ENCODE measurements around the gene SCN2B. TPM values are rescaled to one million over a fixed set of nuclear protein-coding genes. Genes with fewer than 3 reads are reported as not detected.
A peak's percentile ranks its signal among the peaks of the same experiment; 100 is the strongest.

Gene SCN2B
- total and polyA plus RNA-seq, 2 of the 13 experiments (the other 11 are each of a cell fraction or from before 2014, with no cell fraction given): 0.01 to 0.02 TPM

GRCh38 chr11:118194835-118195627, 18.6 kb upstream of the SCN2B start (continued):
- peak; percentile 40; the same call in 1 of the 2 replicates for TF ChIP-seq BORCS8-MEF2B (CRISPR knock-in tag; IDR thresholded peaks at IDR 0.05)
- TF ChIP-seq AHDC1 (CRISPR knock-in tag; IDR thresholded peaks at IDR 0.05; ENCODE audit: borderline replicate concordance): peak; percentile 46; the same call in 1 of the 2 replicates
- 0 out of 2 replicates have a peak, but pooled peaks have one; percentile 58 for TF ChIP-seq BRCA1 (CRISPR knock-in tag; IDR thresholded peaks at IDR 0.05)
- TF ChIP-seq RAD51 (IDR thresholded peaks at IDR 0.05; ENCODE audit: borderline replicate concordance): peak; percentile 65
- TF ChIP-seq, protein P1, sequence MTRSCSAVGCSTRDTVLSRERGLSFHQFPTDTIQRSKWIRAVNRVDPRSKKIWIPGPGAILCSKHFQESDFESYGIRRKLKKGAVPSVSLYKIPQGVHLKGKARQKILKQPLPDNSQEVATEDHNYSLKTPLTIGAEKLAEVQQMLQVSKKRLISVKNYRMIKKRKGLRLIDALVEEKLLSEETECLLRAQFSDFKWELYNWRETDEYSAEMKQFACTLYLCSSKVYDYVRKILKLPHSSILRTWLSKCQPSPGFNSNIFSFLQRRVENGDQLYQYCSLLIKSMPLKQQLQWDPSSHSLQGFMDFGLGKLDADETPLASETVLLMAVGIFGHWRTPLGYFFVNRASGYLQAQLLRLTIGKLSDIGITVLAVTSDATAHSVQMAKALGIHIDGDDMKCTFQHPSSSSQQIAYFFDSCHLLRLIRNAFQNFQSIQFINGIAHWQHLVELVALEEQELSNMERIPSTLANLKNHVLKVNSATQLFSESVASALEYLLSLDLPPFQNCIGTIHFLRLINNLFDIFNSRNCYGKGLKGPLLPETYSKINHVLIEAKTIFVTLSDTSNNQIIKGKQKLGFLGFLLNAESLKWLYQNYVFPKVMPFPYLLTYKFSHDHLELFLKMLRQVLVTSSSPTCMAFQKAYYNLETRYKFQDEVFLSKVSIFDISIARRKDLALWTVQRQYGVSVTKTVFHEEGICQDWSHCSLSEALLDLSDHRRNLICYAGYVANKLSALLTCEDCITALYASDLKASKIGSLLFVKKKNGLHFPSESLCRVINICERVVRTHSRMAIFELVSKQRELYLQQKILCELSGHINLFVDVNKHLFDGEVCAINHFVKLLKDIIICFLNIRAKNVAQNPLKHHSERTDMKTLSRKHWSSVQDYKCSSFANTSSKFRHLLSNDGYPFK (CRISPR knock-in tag; IDR thresholded peaks at IDR 0.05; ENCODE audit: borderline replicate concordance): no peak; the same call in 1 of the 2 replicates
- TF ChIP-seq PHF21A (CRISPR knock-in tag; IDR thresholded peaks at IDR 0.05): peak; percentile 97
- TF ChIP-seq GATAD2A (CRISPR knock-in tag; IDR thresholded peaks at IDR 0.05): peak; percentile 88
- peak; percentile 15 for TF ChIP-seq HNRNPK (IDR thresholded peaks at IDR 0.05; ENCODE audit: low read depth, low read length, poor library complexity, severe bottlenecking)
- TF ChIP-seq SNAI1 (CRISPR knock-in tag; IDR thresholded peaks at IDR 0.05; ENCODE audit: borderline replicate concordance): no peak
- TF ChIP-seq ZSCAN20 (CRISPR knock-in tag; IDR thresholded peaks at IDR 0.05; ENCODE audit: borderline replicate concordance): peak; percentile 67; the same call in 1 of the 2 replicates
- peak; percentile 78 for TF ChIP-seq FOSL2 (CRISPR knock-in tag; IDR thresholded peaks at IDR 0.05)
- TF ChIP-seq BCLAF1 (IDR thresholded peaks at IDR 0.05): no peak
